ENCODE data around the gene CYBC1. TPM values are rescaled to one million over a fixed set of nuclear protein-coding genes. Genes with fewer than 3 reads are reported as not detected.
"Not testable (repeated sequence)": the region's sequence is repeated elsewhere in the genome, so short reads cannot be mapped to it uniquely, and the experiment has no call there.

The CYBC1 gene
- total and polyA plus RNA-seq, 4 donors: 23.2 to 45.6 (median 34.9) TPM

GRCh38 chr17:82412535-82413520 lies 37.7 kb downstream of the CYBC1 start:
- 63% methylated on average over 29 of the region's 29 CpGs for WGBS
- TF ChIP-seq ZBTB33 (IDR thresholded peaks at IDR 0.05): no peak
- TF ChIP-seq HNF4A (conservative IDR thresholded peaks at IDR 0.05): peak; percentile 51 to 62
- no peak for TF ChIP-seq HNF4G (IDR thresholded peaks at IDR 0.05)
- TF ChIP-seq TAF1 (conservative IDR thresholded peaks at IDR 0.05): no peak
- TF ChIP-seq RXRA (IDR thresholded peaks at IDR 0.05): peak; percentile 31 to 43
- peak in 1 of 2 donors; percentile 25 for TF ChIP-seq RAD21 (IDR thresholded peaks at IDR 0.05)
- TF ChIP-seq REST (IDR thresholded peaks at IDR 0.05): peak; percentile 56
- TF ChIP-seq SP1 (IDR thresholded peaks at IDR 0.05): no peak
- TF ChIP-seq CTCF (IDR thresholded peaks at IDR 0.05; ENCODE audit: low read depth, low read length, missing input control): no peak
- no peak for TF ChIP-seq EGR1 (IDR thresholded peaks at IDR 0.05; ENCODE audit: low read depth in 2 of 2)
- TF ChIP-seq GABPA (IDR thresholded peaks at IDR 0.05 in 1 of 2, conservative IDR thresholded peaks at IDR 0.05 in 1 of 2): no peak
- no peak for TF ChIP-seq NR2F2 (IDR thresholded peaks at IDR 0.05)
- DNase-seq (ENCODE audit: low spot score): no peak
- H3K27ac ChIP-seq (ENCODE audit: low read depth in 1 of 2, low read length in 2 of 2): no peak overlapping the region
- no peaks in the 10 kb centered on the region for H3K27me3 ChIP-seq (ENCODE audit: control insufficient read depth in 4 of 4, insufficient read depth in 4 of 4, low read length in 3 of 4)
- H3K4me3 ChIP-seq (ENCODE audit: low read depth in 1 of 3, low read length in 3 of 3): no peak overlapping the region
- H3K36me3 ChIP-seq (ENCODE audit: control insufficient read depth in 4 of 4, insufficient read depth in 3 of 4, low read depth in 1 of 4, low read length in 3 of 4): peaks cover 0 to 2% (median 0%) of the 10 kb centered on the region in 4 donors
- no peaks in the 10 kb centered on the region for H3K9me3 ChIP-seq (ENCODE audit: control insufficient read depth in 4 of 4, low read length in 3 of 4)
- H3K9ac ChIP-seq (ENCODE audit: low read depth in 1 of 2, low read length in 2 of 2): no peak overlapping the region
- H3K4me1 ChIP-seq (ENCODE audit: control insufficient read depth in 4 of 4, insufficient read depth in 4 of 4, low read length in 3 of 4): peaks cover 2 to 21% (median 16%) of the 10 kb centered on the region in 4 donors

- 79% methylated on average over 16 of the region's 16 CpGs for WGBS
- not testable (repeated sequence) for DNase-seq (ENCODE audit: low spot score); H3K27me3 ChIP-seq (ENCODE audit: control insufficient read depth in 4 of 4, insufficient read depth in 4 of 4, low read length in 3 of 4); H3K9ac ChIP-seq (ENCODE audit: low read depth in 1 of 2, low read length in 2 of 2); H3K9me3 ChIP-seq (ENCODE audit: control insufficient read depth in 4 of 4, low read length in 3 of 4); H3K27ac ChIP-seq (ENCODE audit: low read depth in 1 of 2, low read length in 2 of 2); H3K36me3 ChIP-seq (ENCODE audit: control insufficient read depth in 4 of 4, insufficient read depth in 3 of 4, low read depth in 1 of 4, low read length in 3 of 4); H3K4me3 ChIP-seq (ENCODE audit: low read depth in 1 of 3, low read length in 3 of 3)
- peaks cover 2 to 18% (median 12%) of the 10 kb centered on the region in 4 donors for H3K4me1 ChIP-seq (ENCODE audit: control insufficient read depth in 4 of 4, insufficient read depth in 4 of 4, low read length in 3 of 4)
Observed at GRCh38 chr17:82412081-82412480, 38.5 kb downstream of the CYBC1 start.

All from liver (tissue), 9 donors.